Lower lobe of right lung (tissue), 2 donors: ENCODE results near the gene CFDP1. TPM values are rescaled to one million over a fixed set of nuclear protein-coding genes. Genes with fewer than 3 reads are reported as not detected.

Source experiments
- ATAC-seq, 2 donors: fragments of 200-7000 bp; cut with Tn5 transposase; one replicate each; pipeline ENCODE4 v1.9.1; 2020 to 2022; ENCODE audit warnings: mild to moderate bottlenecking in 2 of 2, moderate library complexity in 2 of 2
- DNase-seq: peaks from one replicate; pipeline ENCODE4 v3.0.0-alpha.2; 2020
- H3K27ac ChIP-seq: fragments of 200-600 bp; one replicate; pipeline ENCODE4 v1.8.0; 2022
- H3K27me3 ChIP-seq: fragments of 200-600 bp; one replicate; pipeline ENCODE4 v1.8.0; 2022; ENCODE audit warnings: low read depth
- H3K36me3 ChIP-seq: fragments of 200-600 bp; one replicate; pipeline ENCODE4 v1.8.0; 2022; ENCODE audit warnings: mild to moderate bottlenecking
- H3K4me1 ChIP-seq: fragments of 200-600 bp; one replicate; pipeline ENCODE4 v1.8.0; 2022
- H3K4me3 ChIP-seq: fragments of 200-600 bp; one replicate; pipeline ENCODE4 v1.8.0; 2022; ENCODE audit warnings: mild to moderate bottlenecking
- H3K9me3 ChIP-seq: fragments of 200-600 bp; one replicate; pipeline ENCODE4 v1.8.0; 2022
- CTCF ChIP-seq: fragments of 200-600 bp; IDR thresholded peaks from one replicate; pipeline ENCODE4 v1.8.0; 2022; ENCODE audit warnings: antibody characterized with exemption, mild to moderate bottlenecking
- intact Hi-C: fragments of 100-400 bp; cut with DNase I; formaldehyde crosslinking; loops from one replicate; pipeline ENCODE4 v1.11.0; 2022
- total RNA-seq: library from RNA; stranded (reverse); fragmentation: NEBNext Ultra II Directional; extraction: Animal tissue kit (Norgen Biotek cat#: 25700); gene quantifications from one replicate; pipeline ENCODE4 v1.2.1, GENCODE V29; 2021
- donor health status: DM: no; HTN: yes; CAD: no; lungs with severe emphysema.

Gene CFDP1
- total RNA-seq, 1 donor from 2014 or later = 57.7 TPM

- H3K27me3 ChIP-seq = no peaks in the 10 kb centered on the region
- peak overlapping the region; percentile 83 for H3K27ac ChIP-seq
- H3K4me3 ChIP-seq = no peak overlapping the region
- no peak for TF ChIP-seq CTCF
- ATAC-seq (peak; percentile 2 to 11), DNase-seq (peak; percentile 63)
- intact Hi-C loops = no loop called here
- H3K4me1 ChIP-seq = peaks cover 79% of the 10 kb centered on the region
- no peaks in the 10 kb centered on the region for H3K9me3 ChIP-seq
- H3K36me3 ChIP-seq = no peaks in the 10 kb centered on the region
Observed at GRCh38 chr16:75256059-75256571, 177.2 kb downstream of the CFDP1 start.

- Histone ChIP-seq H3K9me3 (no peaks in the 10 kb centered on the region), H3K27ac (peak overlapping the region; percentile 83), H3K36me3 (no peaks in the 10 kb centered on the region), H3K4me3 (peak overlapping the region; percentile 28), H3K4me1 (peaks cover 87% of the 10 kb centered on the region), H3K27me3 (no peaks in the 10 kb centered on the region)
- TF ChIP-seq CTCF = no peak
- DNase-seq (peak; percentile 62), ATAC-seq (peak; percentile 33 to 41)
- intact Hi-C loops = no loop called here
Observed at GRCh38 chr16:75254359-75254837, 178.9 kb downstream of the CFDP1 start.

DNA sequence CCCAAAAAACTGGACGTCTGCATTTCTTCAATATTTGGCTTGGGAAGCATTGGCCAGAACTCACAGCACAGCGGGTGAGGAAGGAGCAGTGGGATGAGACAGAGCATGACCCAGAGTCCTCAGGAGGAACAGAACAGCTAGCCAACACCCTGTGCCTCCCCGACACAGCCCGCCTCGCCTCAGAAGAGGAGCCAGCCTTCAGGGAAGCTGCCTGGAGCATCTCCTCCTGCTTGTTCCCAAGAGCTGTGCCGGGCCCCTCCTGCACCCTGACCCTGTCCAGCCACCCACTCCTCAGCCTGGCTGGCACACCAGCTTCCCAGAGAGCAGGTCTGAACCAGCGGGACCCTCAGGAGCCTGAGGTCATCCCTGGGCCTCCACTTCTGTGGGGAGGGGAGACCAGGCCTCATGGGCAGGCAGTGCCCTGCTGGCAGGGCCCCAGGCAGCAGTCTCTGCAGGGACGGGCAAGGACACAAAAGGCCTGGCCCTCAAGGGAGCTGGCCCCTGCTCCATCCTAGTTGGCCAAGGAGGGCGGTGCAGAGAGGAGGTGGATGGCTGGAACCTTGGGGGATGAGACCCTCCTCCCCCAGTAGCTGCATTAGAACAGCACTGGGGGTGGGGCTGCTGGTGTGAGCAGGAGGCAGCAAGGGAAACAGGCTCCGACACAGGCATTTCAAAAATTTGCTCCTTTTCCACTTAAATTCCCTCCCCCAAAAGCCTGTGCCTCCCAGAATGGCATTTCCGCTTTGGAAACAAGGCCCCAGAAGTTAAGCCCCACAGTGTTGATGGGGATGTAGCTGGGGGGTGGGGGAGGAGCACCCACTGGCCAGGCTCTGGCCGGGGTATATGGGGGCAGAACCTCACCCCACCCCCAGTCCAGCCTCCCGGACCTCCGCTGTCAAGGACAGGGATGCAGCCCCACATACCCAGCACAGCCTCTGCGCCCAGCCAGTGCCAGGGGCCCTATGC is 180.1 kb downstream of the CFDP1 start:
- no peaks in the 10 kb centered on the region for H3K9me3 ChIP-seq
- intact Hi-C loops = no loop called here
- H3K4me1 ChIP-seq = peaks cover 91% of the 10 kb centered on the region
- no peaks in the 10 kb centered on the region for H3K27me3 ChIP-seq
- peak; percentile 46 for DNase-seq
- no peaks in the 10 kb centered on the region for H3K36me3 ChIP-seq
- no peak for TF ChIP-seq CTCF
- H3K4me3 ChIP-seq = peak overlapping the region; percentile 3
- H3K27ac ChIP-seq = peak overlapping the region; percentile 79
- ATAC-seq = no peak

DNA sequence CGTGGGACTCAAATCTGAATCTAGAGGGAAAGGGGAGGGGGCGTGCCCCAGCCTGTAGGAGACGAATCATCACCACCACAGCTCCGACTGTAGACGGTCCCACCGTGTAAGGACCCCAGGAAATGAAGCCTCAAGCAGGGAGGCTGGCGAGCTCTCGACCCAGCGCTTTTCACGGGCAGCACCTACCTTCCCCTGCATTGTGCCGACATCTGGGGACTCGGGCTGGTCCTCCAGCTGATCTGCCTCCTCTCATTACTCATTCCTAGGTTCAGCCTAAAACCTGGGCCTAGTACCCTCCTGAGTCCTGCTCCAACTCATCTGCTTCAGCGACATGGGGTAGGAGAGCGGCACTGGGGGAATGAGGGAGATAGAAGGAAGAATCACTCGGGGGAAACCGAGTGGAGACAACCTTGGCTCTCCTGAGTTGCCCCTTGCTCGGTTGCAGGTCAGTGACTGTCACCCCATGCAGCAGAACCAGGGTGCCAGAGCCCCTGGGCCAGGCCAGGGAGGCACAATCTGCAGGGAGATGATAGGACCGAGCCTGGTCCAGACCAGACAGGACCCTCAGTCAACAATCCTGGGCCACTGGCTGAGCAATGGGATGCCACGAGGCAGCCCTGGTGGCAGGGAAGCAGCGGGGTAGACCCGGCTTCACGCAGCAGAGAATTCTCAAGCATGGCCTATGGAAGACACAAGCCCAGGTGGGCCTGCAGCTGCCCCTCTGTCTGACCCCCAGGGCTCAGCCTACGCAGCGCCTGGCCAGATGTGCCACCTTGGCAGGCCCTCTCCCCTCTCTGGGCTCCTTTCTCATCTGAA is 181.0 kb downstream of the CFDP1 start:
- Histone ChIP-seq H3K9me3 (no peaks in the 10 kb centered on the region), H3K4me3 (peak overlapping the region; percentile 83), H3K4me1 (peaks cover 91% of the 10 kb centered on the region), H3K27me3 (no peaks in the 10 kb centered on the region), H3K36me3 (no peaks in the 10 kb centered on the region), H3K27ac (peak overlapping the region; percentile 79)
- DNase-seq (no peak), ATAC-seq (no peak)
- TF ChIP-seq CTCF = no peak
- intact Hi-C loops = no loop called here
